GM23248 (cell line): ENCODE data around the gene ATP9A.

ENCODE experiments used
- EZH2 ChIP-seq: fragments of 200-600 bp; sonication (generic); IDR thresholded peaks from 2 replicates; pipeline ENCODE4 v1.6.1; 2018; ENCODE audit warnings: antibody characterized with exemption, mild to moderate bottlenecking; ENCODE audit not compliant: insufficient read depth, poor library complexity, severe bottlenecking
- EZH2phosphoT487 ChIP-seq: fragments of 200-600 bp; sonication (generic); IDR thresholded peaks from 2 replicates; pipeline ENCODE4 v1.6.1; 2018; ENCODE audit warnings: antibody characterized with exemption, moderate library complexity, mild to moderate bottlenecking, low read depth; ENCODE audit not compliant: insufficient read depth

GRCh38 chr20:51732096-51732791 is 35.9 kb downstream of the ATP9A start:
- TF ChIP-seq EZH2, result no peak
- no peak for TF ChIP-seq EZH2phosphoT487
